Upper lobe of left lung (tissue), 6 donors: ENCODE results near the gene GAS2L2. TPM values are rescaled to one million over a fixed set of nuclear protein-coding genes. Genes with fewer than 3 reads are reported as not detected.

Experiments
- ATAC-seq, 2 donors: fragments of 200-7000 bp; cut with Tn5 transposase; one replicate each; pipeline ENCODE4 v1.9.1; 2022; ENCODE audit warnings: mild to moderate bottlenecking in 2 of 2, moderate library complexity in 2 of 2; ENCODE audit not compliant: low FRiP score in 2 of 2
- DNase-seq, 2 donors: peaks; one replicate each; pipeline ENCODE4 v3.0.0-alpha.2; 2019 to 2020
- H3K27ac ChIP-seq, 4 donors: fragments of 200-600 bp; sonication (generic); one replicate each; pipeline ENCODE4 v1.5.1; 2016 to 2019
- H3K27me3 ChIP-seq, 4 donors: fragments of 200-600 bp; sonication (generic); one replicate each; pipeline ENCODE4 v1.5.1; 2017 to 2019
- H3K36me3 ChIP-seq, 4 donors: fragments of 200-600 bp; sonication (generic); one replicate each; pipeline ENCODE4 v1.5.1; 2016 to 2019
- H3K4me1 ChIP-seq, 4 donors: fragments of 200-600 bp; sonication (generic); one replicate each; pipeline ENCODE4 v1.5.1; 2018 to 2019
- H3K4me3 ChIP-seq, 4 donors: fragments of 200-600 bp; sonication (generic); one replicate each; pipeline ENCODE4 v1.5.1; 2017 to 2019; ENCODE audit warnings: mild to moderate bottlenecking in 2 of 4, moderate library complexity in 1 of 4
- H3K9me3 ChIP-seq, 4 donors: fragments of 200-600 bp; sonication (generic); one replicate each; pipeline ENCODE4 v1.5.1; 2018 to 2019
- CTCF ChIP-seq, 6 experiments: fragments of 450-650 bp in 4 of 6; fragments of 200-600 bp in 2 of 6; sonication (generic) in 2 of 6; IDR thresholded peaks; one replicate each; pipeline ENCODE4 v1.5.1; 2016 to 2019; ENCODE audit warnings: antibody characterized with exemption in 6 of 6
- EP300 ChIP-seq, 4 donors: sonication (generic); formaldehyde crosslinking; IDR thresholded peaks; one replicate each; pipeline ENCODE4 v1.5.1; 2017; ENCODE audit warnings: antibody characterized with exemption in 4 of 4, control low read depth in 2 of 4
- POLR2A ChIP-seq, 4 donors: fragments of 450-650 bp; IDR thresholded peaks; one replicate each; pipeline ENCODE4 v1.5.1; 2016 to 2017; ENCODE audit warnings: antibody characterized with exemption in 4 of 4, mild to moderate bottlenecking in 2 of 4
- POLR2AphosphoS5 ChIP-seq, 2 donors: sonication (generic); formaldehyde crosslinking; IDR thresholded peaks; one replicate each; pipeline ENCODE4 v1.5.1; 2017; ENCODE audit warnings: antibody characterized with exemption in 2 of 2
- WGBS, 2 donors: methylation state at CpG; one replicate each; pipeline ENCODE4 v1.1.5; 2017 to 2018; 5-methylcytosine and 5-hydroxymethylcytosine counted together
- total RNA-seq, 6 donors: library from RNA; depleted of rRNA in 4 of 6; stranded (reverse); fragments of >200 nt in 4 of 6; gene quantifications; one replicate each; pipeline versions ENCODE4 v1.1.0 to v1.2.1, GENCODE V29; 2016 to 2021
- donor health status: DM: no; HTN: no; CAD: no; lungs with moderate emphysema.
- donor health status: DM: no; HTN: yes; CAD: no; lungs with severe emphysema.

Gene GAS2L2
- total RNA-seq, 6 donors from 2014 or later: 0.37 to 7.4 (median 3.3) TPM

GRCh38 chr17:35701491-35701890 is 51.5 kb downstream of the GAS2L2 start:
- Histone ChIP-seq H3K36me3 (peaks cover 0 to 10% (median 2%) of the 10 kb centered on the region in 4 donors), H3K9me3 (no peaks in the 10 kb centered on the region), H3K27ac (no peak overlapping the region), H3K27me3 (no peaks in the 10 kb centered on the region), H3K4me3 (no peak overlapping the region), H3K4me1 (peaks cover 10 to 19% (median 15%) of the 10 kb centered on the region in 4 donors)
- WGBS, 2 donors: 92 to 94% methylated on average over 5 of the region's 5 CpGs
- TF ChIP-seq EP300 (IDR thresholded peaks at IDR 0.05) (no peak), POLR2AphosphoS5 (IDR thresholded peaks at IDR 0.05) (no peak), CTCF (IDR thresholded peaks at IDR 0.05) (no peak), POLR2A (IDR thresholded peaks at IDR 0.05) (no peak)
- ATAC-seq: no peak
- DNase-seq: no peak

- no peak overlapping the region for H3K4me3 ChIP-seq
- H3K27me3 ChIP-seq: no peaks in the 10 kb centered on the region
- H3K4me1 ChIP-seq: peaks cover 0 to 8% (median 4%) of the 10 kb centered on the region in 4 donors
- TF ChIP-seq POLR2AphosphoS5 (IDR thresholded peaks at IDR 0.05) (no peak), POLR2A (IDR thresholded peaks at IDR 0.05) (no peak), EP300 (IDR thresholded peaks at IDR 0.05) (no peak), CTCF (IDR thresholded peaks at IDR 0.05) (no peak)
- no peak for ATAC-seq
- DNase-seq: no peak
- peaks cover 0 to 17% (median 2%) of the 10 kb centered on the region in 4 donors for H3K36me3 ChIP-seq
- 92 to 93% methylated on average over 6 of the region's 6 CpGs for WGBS, 2 donors
- no peaks in the 10 kb centered on the region for H3K9me3 ChIP-seq
- H3K27ac ChIP-seq: no peak overlapping the region
Measured at GRCh38 chr17:35700150-35700549, 52.9 kb downstream of the GAS2L2 start.

- WGBS, 2 donors: 95 to 97% methylated on average over 2 of the region's 2 CpGs
- no peaks in the 10 kb centered on the region for H3K9me3 ChIP-seq
- no peak overlapping the region for H3K4me3 ChIP-seq
- no peak overlapping the region for H3K27ac ChIP-seq
- no peak for ATAC-seq
- H3K4me1 ChIP-seq: no peaks in the 10 kb centered on the region
- no peak for DNase-seq
- peaks cover 3 to 30% (median 11%) of the 10 kb centered on the region in 4 donors for H3K36me3 ChIP-seq
- TF ChIP-seq POLR2A (IDR thresholded peaks at IDR 0.05) (no peak), CTCF (IDR thresholded peaks at IDR 0.05) (no peak), EP300 (IDR thresholded peaks at IDR 0.05) (no peak), POLR2AphosphoS5 (IDR thresholded peaks at IDR 0.05) (no peak)
- no peaks in the 10 kb centered on the region for H3K27me3 ChIP-seq
Measured at GRCh38 chr17:35698800-35699199, 54.2 kb downstream of the GAS2L2 start.

- Histone ChIP-seq H3K27ac (no peak overlapping the region), H3K36me3 (peaks cover 3 to 56% (median 14%) of the 10 kb centered on the region in 4 donors), H3K4me3 (no peak overlapping the region), H3K4me1 (no peaks in the 10 kb centered on the region), H3K9me3 (no peaks in the 10 kb centered on the region), H3K27me3 (no peaks in the 10 kb centered on the region)
- no peak for ATAC-seq
- DNase-seq: no peak
- WGBS, 2 donors: 64 to 82% methylated on average over 2 of the region's 2 CpGs
- TF ChIP-seq POLR2AphosphoS5 (IDR thresholded peaks at IDR 0.05) (no peak), EP300 (IDR thresholded peaks at IDR 0.05) (no peak), CTCF (IDR thresholded peaks at IDR 0.05) (no peak), POLR2A (IDR thresholded peaks at IDR 0.05) (no peak)
Measured at GRCh38 chr17:35695613-35696012, 57.4 kb downstream of the GAS2L2 start.

- TF ChIP-seq CTCF (IDR thresholded peaks at IDR 0.05) (no peak), POLR2A (IDR thresholded peaks at IDR 0.05) (no peak), EP300 (IDR thresholded peaks at IDR 0.05) (no peak), POLR2AphosphoS5 (IDR thresholded peaks at IDR 0.05) (no peak)
- H3K36me3 ChIP-seq: peaks cover 3 to 63% (median 14%) of the 10 kb centered on the region in 4 donors
Measured at GRCh38 chr17:35694906-35695305, 58.1 kb downstream of the GAS2L2 start.

More at GRCh38 chr17:35694906-35695305, 58.1 kb downstream of the GAS2L2 start:
- Histone ChIP-seq H3K4me3 (no peak overlapping the region), H3K27ac (no peak overlapping the region), H3K4me1 (no peaks in the 10 kb centered on the region), H3K27me3 (no peaks in the 10 kb centered on the region), H3K9me3 (no peaks in the 10 kb centered on the region)
- WGBS, 2 donors: 59 to 70% methylated on average over 2 of the region's 2 CpGs
- DNase-seq: no peak
- no peak for ATAC-seq
